Kidney glomerular epithelial cell (primary cell): Measurements from ENCODE around the gene MYO18B.
A peak's percentile ranks its signal among the peaks of the same experiment; 100 is the strongest.

ENCODE experiments used
- DNase-seq: peaks from one replicate; lab custom pipeline; 2025; lab: John Stamatoyannopoulos, UW

Gene MYO18B

GRCh38 chr22:25775531-25775930, 33.5 kb downstream of the MYO18B start:
- DNase-seq: no peak

GRCh38 chr22:25777411-25777810, 35.4 kb downstream of the MYO18B start:
- DNase-seq: no peak

DNA sequence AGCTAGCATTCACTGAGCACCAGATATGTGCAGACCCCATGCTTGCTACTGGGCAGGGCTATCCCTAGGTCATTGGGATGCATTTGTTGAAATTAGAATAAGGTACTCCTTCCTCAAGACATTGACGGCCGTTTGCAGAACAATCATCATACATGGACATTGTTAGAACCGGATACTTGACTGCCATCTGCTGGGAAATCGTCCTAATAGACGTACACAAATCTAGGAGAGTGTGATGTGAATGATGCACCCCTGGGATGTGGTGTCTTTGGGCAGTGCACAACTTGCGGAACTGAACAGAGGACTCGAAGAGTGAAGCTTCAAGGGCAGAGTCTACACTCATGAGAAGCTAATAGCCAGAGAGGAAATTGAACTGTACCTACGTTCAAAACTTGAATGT, 35.9 kb downstream of the MYO18B start:
- DNase-seq: peak; percentile 48

DNA sequence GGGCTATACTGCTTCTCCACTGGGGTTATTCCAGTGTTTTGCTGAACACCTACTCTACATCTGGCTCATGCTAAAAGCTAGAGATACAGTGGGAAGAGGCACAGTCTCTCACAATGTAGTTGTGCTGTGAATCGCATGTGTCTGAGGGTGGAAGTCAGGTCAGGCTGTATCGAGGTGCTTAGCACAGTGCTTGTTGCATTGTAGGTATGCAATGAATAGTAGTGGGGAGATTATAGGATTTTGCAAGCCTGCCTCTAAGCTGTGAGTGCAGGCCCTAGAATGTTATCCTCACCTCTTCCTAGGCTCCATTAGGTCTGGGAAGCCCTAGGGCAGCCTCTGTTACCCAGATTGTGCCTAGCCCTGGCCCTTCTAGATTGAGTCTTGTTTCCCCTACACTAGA, 37.4 kb downstream of the MYO18B start:
- DNase-seq: no peak

- DNase-seq: no peak
Measured at GRCh38 chr22:25779890-25780289, 37.9 kb downstream of the MYO18B start.

DNA sequence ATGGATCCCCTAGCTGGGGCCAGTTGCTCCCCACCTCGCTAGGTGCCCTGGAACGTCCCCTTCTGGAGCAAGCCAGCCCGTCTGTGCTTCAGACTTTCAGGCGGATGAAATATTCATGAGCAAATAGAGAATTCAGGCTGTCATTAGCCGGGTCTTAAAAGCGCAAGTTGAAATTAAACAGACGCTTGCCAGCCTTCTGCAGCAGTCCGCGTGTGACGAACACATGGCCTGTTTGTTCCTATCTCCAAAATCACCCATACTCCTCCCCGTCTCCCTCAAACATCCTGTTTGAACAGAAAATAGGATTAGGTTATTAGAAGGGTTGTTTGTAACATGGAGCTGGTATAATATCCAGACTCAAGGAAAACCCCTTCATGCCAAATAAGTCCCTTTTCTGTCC, 38.7 kb downstream of the MYO18B start:
- DNase-seq: no peak

DNA sequence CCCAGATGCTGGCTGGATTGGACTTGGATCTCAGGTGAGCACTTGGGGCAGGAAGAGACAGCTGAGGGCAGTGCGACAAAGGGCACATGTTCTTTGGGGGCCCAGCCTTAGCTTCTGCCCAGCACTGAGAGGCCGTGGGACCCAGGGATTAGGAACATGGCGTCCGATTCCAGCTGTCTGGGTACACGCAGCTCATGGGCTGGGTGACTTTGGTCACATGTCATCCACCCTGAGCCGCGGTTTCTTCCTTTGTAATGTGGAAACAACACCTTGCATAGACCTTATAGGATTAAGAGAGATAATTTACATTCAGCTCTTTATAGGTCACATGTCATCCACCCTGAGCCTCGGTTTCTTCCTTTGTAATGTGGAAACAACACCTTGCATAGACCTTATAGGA, 39.8 kb downstream of the MYO18B start:
- no peak for DNase-seq

GRCh38 chr22:25782831-25783230, 40.8 kb downstream of the MYO18B start:
- no peak for DNase-seq

DNA sequence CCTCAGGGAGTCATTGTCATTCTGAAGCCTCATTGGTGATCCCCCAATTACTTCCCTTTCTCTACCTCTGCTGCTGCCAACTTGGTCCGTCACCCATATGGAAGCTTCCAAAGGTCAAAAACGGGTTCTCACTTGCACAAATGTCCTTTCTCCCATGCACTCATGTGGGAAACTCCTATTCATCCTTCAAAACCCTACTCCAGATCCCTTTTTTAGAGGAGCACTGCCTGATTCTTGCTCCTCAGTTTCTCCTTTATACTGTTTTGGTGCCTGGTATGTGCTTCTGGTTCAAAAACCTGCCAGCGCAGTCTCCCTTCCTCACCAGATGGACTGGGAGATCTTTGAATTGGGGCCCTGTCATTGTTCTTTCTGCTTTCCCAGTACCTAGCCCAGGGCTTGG, 41.9 kb downstream of the MYO18B start:
- no peak for DNase-seq

DNA sequence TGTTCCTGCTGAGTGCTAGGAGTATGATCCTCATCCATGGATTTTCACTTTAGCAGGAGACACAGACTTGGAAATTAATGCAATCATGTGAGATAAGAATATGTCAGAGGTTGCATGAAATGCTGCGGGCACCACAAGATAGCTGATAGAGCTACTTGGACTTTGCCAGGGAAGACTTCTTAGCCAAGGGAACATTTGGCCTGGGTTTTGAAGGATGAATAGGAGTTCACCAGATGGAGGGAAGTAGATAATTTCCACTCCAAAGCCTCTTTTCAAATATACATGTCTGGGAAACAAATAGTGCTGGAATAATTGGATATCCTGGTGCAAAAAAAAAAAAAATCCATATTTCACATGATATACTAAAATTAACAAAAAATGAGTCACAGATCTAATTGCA, 44.2 kb downstream of the MYO18B start:
- no peak for DNase-seq

- DNase-seq: no peak
Measured at GRCh38 chr22:25791556-25791955, 49.6 kb downstream of the MYO18B start.

DNA sequence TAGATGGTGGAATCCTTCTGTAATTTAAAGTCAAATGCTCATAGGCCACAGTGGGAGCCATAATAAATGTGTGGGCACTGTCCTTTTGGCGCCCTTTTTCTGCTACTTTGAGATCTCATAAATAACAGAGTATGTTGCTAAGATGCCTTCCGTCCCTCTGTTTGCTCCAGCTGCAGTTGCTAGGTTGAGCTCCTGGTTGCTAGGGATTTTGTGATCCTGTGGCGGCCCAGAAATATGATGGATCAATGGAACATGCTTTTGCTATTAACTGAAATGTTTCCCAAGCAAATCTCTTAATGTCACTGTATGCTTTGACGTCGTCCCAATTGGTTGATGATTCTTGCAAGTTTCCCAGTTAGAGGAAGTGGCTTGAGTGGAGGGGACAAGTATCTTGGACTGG, 53.5 kb downstream of the MYO18B start:
- DNase-seq: no peak

DNA sequence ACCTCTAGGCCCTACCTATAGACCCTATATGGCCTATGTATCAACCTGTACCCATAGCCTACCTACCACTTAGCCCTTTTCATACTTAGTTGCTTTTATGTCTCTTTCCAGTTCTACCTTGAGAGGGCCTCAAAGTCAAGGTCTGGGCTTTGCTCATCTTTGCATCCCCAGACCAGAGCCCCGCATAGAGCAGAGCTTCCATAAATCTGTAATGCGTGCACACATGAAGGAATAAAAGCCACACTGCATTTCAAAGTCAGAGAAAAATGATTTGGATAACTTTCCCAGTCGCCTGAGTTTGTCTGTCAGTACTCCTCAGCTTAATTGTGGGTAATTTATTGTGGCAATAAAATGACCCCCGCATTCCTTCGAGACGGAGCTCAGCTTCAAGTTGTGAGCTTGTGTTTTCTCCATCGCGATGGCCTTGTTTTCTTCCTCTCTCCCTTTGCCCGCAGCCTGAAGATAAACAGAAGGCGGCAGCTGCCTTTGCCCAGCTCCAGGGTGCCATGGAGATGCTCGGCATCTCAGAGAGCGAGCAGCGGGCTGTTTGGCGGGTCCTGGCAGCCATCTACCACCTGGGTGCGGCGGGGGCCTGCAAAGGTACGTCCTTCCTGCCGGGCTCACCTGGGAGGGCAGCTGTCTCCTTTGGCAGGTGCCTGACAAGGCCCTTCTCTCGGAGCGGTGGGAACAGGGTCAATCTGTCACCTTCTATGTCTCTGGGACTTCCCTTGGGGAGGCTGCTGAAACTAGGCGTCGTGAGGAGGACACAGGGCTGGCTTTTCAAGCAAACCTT, 55.7 kb downstream of the MYO18B start:
- no peak for DNase-seq

GRCh38 chr22:25800766-25801165, 58.8 kb downstream of the MYO18B start:
- no peak for DNase-seq

GRCh38 chr22:25802018-25802417, 60.0 kb downstream of the MYO18B start:
- DNase-seq: peak; percentile 36

GRCh38 chr22:25804676-25805075, 62.7 kb downstream of the MYO18B start:
- no peak for DNase-seq

- no peak for DNase-seq
Measured at GRCh38 chr22:25806579-25806978, 64.6 kb downstream of the MYO18B start.

DNA sequence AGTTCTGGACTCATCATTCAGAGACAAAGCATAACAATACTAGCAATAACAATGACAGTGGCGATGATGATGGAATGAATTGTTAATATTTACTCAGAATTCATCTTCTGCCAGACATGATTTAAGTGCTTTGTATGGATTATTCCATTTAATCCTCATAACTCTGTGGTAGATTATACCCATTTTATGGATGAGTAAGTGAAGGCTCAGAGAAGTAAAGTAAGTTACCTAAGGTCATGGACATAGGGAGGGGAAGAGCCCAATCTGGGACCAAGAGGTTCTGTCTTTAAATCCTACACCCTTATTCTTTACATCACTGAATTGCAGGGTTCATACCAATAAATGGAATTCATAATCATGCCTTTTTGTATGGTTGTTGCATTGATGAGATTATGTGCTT, 72.7 kb downstream of the MYO18B start:
- no peak for DNase-seq

DNA sequence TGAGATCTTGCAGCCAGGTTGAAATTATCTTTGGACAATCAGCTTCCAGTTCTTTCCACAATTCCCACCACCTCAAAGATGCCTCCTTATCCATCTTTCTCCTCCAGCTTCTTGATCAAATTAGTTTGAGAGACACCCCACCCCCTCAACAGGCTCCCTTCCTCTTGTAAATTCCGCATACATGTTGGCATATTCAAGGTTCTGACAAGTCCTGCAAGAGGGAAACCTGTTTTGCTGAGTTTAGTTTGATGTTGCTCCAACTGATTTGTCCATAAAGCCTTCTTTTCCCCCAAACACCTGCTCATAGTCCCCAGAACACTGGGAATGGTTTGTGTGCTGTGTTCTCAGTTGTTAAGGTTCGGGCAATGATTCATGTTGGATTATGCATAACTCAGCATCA, 73.6 kb downstream of the MYO18B start:
- no peak for DNase-seq

GRCh38 chr22:25816522-25817059, 74.6 kb downstream of the MYO18B start:
- DNase-seq: no peak

DNA sequence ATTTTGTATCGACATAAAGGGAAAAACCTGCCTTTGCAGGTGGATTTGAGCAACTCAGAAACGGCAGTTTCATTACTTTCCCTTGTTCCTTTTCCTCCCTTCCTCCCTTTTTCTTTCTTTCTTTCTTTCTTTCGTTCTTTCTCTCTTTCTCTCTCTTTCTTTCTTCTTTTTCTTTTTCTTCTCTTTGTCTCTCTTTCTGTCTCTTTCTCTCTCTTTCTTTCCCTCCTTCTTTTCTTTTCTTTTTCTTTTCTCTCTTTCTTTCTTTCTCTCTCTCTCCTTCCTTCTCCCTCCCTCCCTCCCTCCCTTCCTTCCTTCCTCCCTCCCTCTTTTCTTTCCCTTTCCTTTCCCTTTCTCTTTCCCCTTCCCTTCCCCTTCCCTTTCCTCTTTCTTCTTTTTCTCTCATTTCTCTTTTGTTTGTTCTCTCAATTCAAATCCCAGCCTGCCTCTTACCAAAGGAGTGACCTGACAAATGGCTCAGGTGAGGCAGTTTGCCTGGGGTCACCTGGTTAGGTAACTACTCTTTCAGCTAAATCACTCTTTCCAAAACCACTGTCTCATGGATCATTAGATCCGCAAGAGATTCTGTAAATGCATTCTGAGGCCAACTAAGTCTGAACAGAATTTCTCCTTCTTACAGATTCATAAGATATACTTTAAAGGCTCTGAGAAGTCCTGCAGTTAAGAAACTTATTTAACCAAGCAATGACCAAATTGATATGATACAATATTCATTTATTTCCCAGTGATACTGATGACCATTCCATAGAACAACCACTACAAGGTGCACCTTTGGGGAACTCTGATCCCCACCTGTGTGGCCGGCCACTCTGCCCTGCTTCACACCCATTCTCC, 75.3 kb downstream of the MYO18B start:
- no peak for DNase-seq

DNA sequence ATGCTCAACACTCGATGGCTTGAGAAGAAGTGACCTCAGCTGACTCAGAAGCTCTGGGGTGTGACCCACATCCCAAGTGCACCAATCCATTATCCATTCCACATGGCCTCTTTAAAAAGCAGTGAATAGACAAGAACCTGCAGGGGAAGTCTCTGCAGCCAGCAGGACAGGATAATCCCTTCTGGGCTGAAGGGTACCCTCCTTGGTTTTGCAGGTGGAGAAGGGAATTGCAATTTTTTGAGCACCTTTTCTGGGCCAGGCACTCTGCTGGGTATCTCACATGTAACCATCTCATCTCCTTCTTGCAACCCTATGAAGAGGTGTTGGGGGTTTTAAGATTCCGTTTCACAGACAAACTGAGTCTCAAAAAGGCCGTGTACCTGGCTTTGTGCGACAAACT, 76.6 kb downstream of the MYO18B start:
- DNase-seq: no peak

DNA sequence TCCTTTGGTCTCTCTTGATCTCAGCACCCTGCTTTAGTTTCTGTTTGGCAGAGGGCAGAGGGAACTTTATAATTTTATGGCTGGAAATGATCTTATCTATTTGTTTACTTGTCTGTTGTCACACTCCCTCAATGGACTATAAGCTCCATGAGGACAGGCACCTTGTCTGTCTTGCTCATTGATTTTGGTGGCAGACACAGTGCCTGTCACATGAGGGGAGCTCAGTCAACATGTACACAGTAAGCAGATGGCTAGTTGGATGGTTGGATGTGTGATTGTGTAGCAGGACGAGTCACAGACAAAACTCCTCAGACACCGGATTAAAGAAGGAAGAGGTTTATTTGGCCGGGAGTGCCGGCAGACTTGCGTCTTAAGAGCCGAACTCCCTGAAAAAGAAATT, 80.4 kb downstream of the MYO18B start:
- DNase-seq: no peak
